GM19328 (cell line): Measurements from ENCODE around the gene MBIP.

Source experiments
- ATAC-seq: cut with Tn5 transposase; IDR thresholded peaks from one replicate; pipeline ENCODE4 v1.9.1; 2021; ENCODE audit warnings: mild to moderate bottlenecking, moderate library complexity; ENCODE audit not compliant: unreplicated experiment

MBIP gene

DNA sequence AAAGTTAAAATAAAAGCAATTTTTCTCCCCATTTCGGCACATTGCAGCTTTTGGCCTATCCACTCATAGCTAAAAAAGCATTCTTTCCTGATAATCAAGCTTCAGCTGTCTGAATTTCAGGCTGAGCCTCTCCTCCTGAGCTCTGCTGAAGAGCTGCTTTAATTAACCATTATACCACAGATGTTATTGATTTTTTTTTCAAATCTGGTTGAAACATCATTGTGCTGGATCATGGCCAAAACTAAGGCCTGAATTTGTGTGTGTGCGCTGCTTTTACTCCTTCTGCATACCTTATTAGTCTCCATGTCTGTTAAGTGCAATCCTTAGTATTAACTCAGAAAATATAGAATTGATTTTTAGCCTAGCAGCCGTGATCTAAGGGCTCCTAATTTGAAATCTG lies 52.3 kb downstream of the MBIP start:
- ATAC-seq = no peak

DNA sequence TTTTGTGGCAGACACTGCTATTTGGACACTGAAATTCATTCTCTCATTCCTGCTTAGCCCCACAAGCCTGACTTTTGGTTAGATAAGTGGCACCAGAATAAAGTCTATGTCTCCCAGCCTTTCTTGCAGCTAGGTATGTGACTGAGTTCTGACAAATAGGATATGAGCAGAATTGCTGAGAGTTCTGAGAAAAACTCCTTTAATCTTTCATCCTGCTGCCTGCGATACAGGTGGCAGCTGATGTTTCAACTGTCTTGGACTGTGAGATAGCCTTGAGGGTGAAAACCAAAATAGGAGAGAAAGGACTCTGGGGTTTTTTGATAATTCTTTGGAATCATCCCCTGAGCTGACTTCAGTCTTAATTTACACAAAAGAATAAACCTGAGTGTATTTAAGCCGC lies 55.8 kb downstream of the MBIP start:
- ATAC-seq = no peak

- ATAC-seq = no peak
These were observed 56.3 kb downstream of the MBIP start for GRCh38 chr14:36264107-36264506.

GRCh38 chr14:36260970-36261640 lies 59.3 kb downstream of the MBIP start:
- ATAC-seq = no peak

DNA sequence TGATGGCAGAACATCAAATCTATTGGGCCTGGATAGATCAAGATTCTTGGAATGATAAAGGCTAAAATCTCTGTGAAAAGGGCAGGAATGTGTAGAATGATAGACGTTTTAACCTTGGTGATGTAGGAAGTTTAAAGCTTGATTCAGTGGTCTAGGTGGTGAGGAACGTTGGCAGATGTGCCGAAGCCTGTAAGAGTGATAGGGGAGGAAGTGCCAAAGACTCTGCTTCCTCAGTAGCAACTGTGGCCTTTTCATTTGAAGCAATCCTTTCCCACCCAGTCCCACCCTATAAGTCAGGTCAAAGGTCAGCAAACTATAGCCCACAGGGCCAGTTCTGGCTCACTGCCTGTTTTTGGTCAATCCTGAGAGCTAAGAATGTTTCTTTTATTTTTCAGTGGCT lies 62.2 kb downstream of the MBIP start:
- ATAC-seq = no peak

- ATAC-seq = no peak
These were observed 64.2 kb downstream of the MBIP start for GRCh38 chr14:36256126-36256801.

GRCh38 chr14:36254020-36254624 lies 66.3 kb downstream of the MBIP start:
- no peak for ATAC-seq
